Cerebellar nuclear complex (tissue), 1 donor: ENCODE measurements around the gene STUB1.
"Not testable (repeated sequence)": the region's sequence is repeated elsewhere in the genome, so short reads cannot be mapped to it uniquely, and the experiment has no call there.

Source experiments
- DNase-seq, 2 experiments: peaks; one replicate each; lab custom pipeline; 2025; lab: John Stamatoyannopoulos, UW

Gene STUB1

GRCh38 chr16:711548-712320 lies 31.5 kb downstream of the STUB1 start:
- no peak for DNase-seq

GRCh38 chr16:712740-713250 lies 32.6 kb downstream of the STUB1 start:
- DNase-seq: not testable (repeated sequence)

- no peak for DNase-seq
Measured at GRCh38 chr16:714079-714478, 33.9 kb downstream of the STUB1 start.

GRCh38 chr16:714558-715476 lies 34.6 kb downstream of the STUB1 start, which contains the start of gene METRN:
Gene METRN, plus strand, starts transcription at chr16:715118. Its CDS starts 172 bp downstream, at chr16:715290.
- DNase-seq: no peak

GRCh38 chr16:715477-716199 lies 35.4 kb downstream of the STUB1 start:
- DNase-seq: no peak

GRCh38 chr16:716200-716568 lies 36.0 kb downstream of the STUB1 start:
- no peak for DNase-seq

GRCh38 chr16:716768-717325 lies 36.6 kb downstream of the STUB1 start:
- no peak for DNase-seq

- DNase-seq: no peak
Measured at GRCh38 chr16:717450-718245, 37.4 kb downstream of the STUB1 start.

- DNase-seq: no peak
Measured at GRCh38 chr16:718389-718788, 38.2 kb downstream of the STUB1 start.

- no peak for DNase-seq
Measured at GRCh38 chr16:718922-719321, 38.7 kb downstream of the STUB1 start.

GRCh38 chr16:719815-720446 lies 39.7 kb downstream of the STUB1 start:
- no peak for DNase-seq

GRCh38 chr16:720447-720989 lies 40.3 kb downstream of the STUB1 start:
- DNase-seq: no peak

- DNase-seq: no peak
Measured at GRCh38 chr16:720990-721764, 41.0 kb downstream of the STUB1 start, which contains the start of gene ANTKMT. Gene ANTKMT, plus strand, starts transcription at chr16:721146. Its CDS starts 129 bp downstream, at chr16:721275.

GRCh38 chr16:721765-722540 lies 41.7 kb downstream of the STUB1 start:
- DNase-seq: no peak

- DNase-seq: no peak
Measured at GRCh38 chr16:722835-723633, 42.8 kb downstream of the STUB1 start.

GRCh38 chr16:723695-724094 lies 43.5 kb downstream of the STUB1 start:
- no peak for DNase-seq

GRCh38 chr16:724188-725040 lies 44.2 kb downstream of the STUB1 start:
- DNase-seq: no peak
